Subcutaneous abdominal adipose tissue (tissue), 5 donors: Measurements from ENCODE around the gene ECHS1.
A peak's percentile ranks its signal among the peaks of the same experiment; 100 is the strongest.

ENCODE experiments used
- H3K27ac ChIP-seq: one replicate; pipeline ENCODE4 v1.7.0; 2013; ENCODE audit warnings: low read depth, mild to moderate bottlenecking, inconsistent platforms, low read length, moderate library complexity
- H3K27me3 ChIP-seq, 5 donors: one replicate each; pipeline ENCODE4 v1.7.0; 2013; ENCODE audit warnings: low read length in 5 of 5, inconsistent platforms in 1 of 5; ENCODE audit not compliant: control insufficient read depth in 5 of 5, insufficient read depth in 4 of 5
- H3K36me3 ChIP-seq, 5 donors: one replicate each; pipeline ENCODE4 v1.7.0; 2013; ENCODE audit warnings: low read length in 5 of 5; ENCODE audit not compliant: control insufficient read depth in 5 of 5, insufficient read depth in 5 of 5
- H3K4me1 ChIP-seq, 5 donors: one replicate each; pipeline ENCODE4 v1.7.0; 2013; ENCODE audit warnings: low read length in 5 of 5, mild to moderate bottlenecking in 3 of 5, moderate library complexity in 1 of 5; ENCODE audit not compliant: control insufficient read depth in 5 of 5, insufficient read depth in 5 of 5
- H3K4me3 ChIP-seq, 5 donors: one replicate each; pipeline ENCODE4 v1.7.0; 2013; ENCODE audit warnings: low read length in 5 of 5, low read depth in 1 of 5
- H3K9ac ChIP-seq, 5 donors: one replicate each; pipeline ENCODE4 v1.7.0; 2013; ENCODE audit warnings: low read length in 5 of 5, mild to moderate bottlenecking in 4 of 5, moderate library complexity in 3 of 5
- H3K9me3 ChIP-seq, 5 donors: one replicate each; pipeline ENCODE4 v1.7.0; 2013; ENCODE audit warnings: low read length in 5 of 5; ENCODE audit not compliant: control insufficient read depth in 5 of 5
- donor health status: healthy.
- donor health status: healthy.
- donor health status: healthy.
- donor health status: healthy.
- donor health status: healthy.

ECHS1 gene

GRCh38 chr10:133336577-133337369 is 36.4 kb downstream of the ECHS1 start, which contains the start of gene CALY:
CALY (minus strand) TSS chr10:133336896; CDS start chr10:133328989, 7,907 bp downstream.
- peaks cover 29 to 76% (median 51%) of the 10 kb centered on the region in 5 donors for H3K27me3 ChIP-seq
- H3K4me3 ChIP-seq = peak within 1 kb of the TSS in 1 of 5 donors; percentile 52
- H3K9ac ChIP-seq = no peak within 1 kb of the TSS
- no peaks in the 10 kb centered on the region for H3K9me3 ChIP-seq
- H3K4me1 ChIP-seq = peaks cover 0 to 25% (median 13%) of the 10 kb centered on the region in 5 donors
- no peaks in the 10 kb centered on the region for H3K36me3 ChIP-seq
- H3K27ac ChIP-seq = no peak within 1 kb of the TSS

- peaks cover 29 to 73% (median 51%) of the 10 kb centered on the region in 5 donors for H3K27me3 ChIP-seq
- H3K4me3 ChIP-seq = peak overlapping the region in 1 of 5 donors; percentile 52
- no peak overlapping the region for H3K9ac ChIP-seq
Measured at GRCh38 chr10:133336118-133336576, 37.0 kb downstream of the ECHS1 start.

GRCh38 chr10:133335246-133336117 is 37.7 kb downstream of the ECHS1 start:
- H3K9me3 ChIP-seq = no peaks in the 10 kb centered on the region
- peaks cover 0 to 25% (median 13%) of the 10 kb centered on the region in 5 donors for H3K4me1 ChIP-seq
- peaks cover 32 to 74% (median 51%) of the 10 kb centered on the region in 5 donors for H3K27me3 ChIP-seq
- peak overlapping the region in 3 of 5 donors; percentile 40 to 52 (median 41) for H3K4me3 ChIP-seq
- H3K27ac ChIP-seq = no peak overlapping the region
- no peaks in the 10 kb centered on the region for H3K36me3 ChIP-seq
- H3K9ac ChIP-seq = peak overlapping the region in 2 of 5 donors; percentile 39 to 42

More at GRCh38 chr10:133336118-133336576, 37.0 kb downstream of the ECHS1 start:
- Histone ChIP-seq H3K4me1 (peaks cover 0 to 25% (median 13%) of the 10 kb centered on the region in 5 donors), H3K36me3 (no peaks in the 10 kb centered on the region), H3K27ac (no peak overlapping the region), H3K9me3 (no peaks in the 10 kb centered on the region)

GRCh38 chr10:133334503-133335245 is 38.5 kb downstream of the ECHS1 start:
- Histone ChIP-seq H3K27ac (no peak overlapping the region), H3K4me3 (peak overlapping the region in 3 of 5 donors; percentile 40 to 52 (median 41)), H3K4me1 (peaks cover 0 to 28% (median 16%) of the 10 kb centered on the region in 5 donors), H3K9ac (no peak overlapping the region), H3K9me3 (no peaks in the 10 kb centered on the region), H3K27me3 (peaks cover 32 to 73% (median 47%) of the 10 kb centered on the region in 5 donors), H3K36me3 (no peaks in the 10 kb centered on the region)

- no peaks in the 10 kb centered on the region for H3K9me3 ChIP-seq
- peaks cover 0 to 28% (median 16%) of the 10 kb centered on the region in 5 donors for H3K4me1 ChIP-seq
- H3K27ac ChIP-seq = no peak overlapping the region
- H3K9ac ChIP-seq = no peak overlapping the region
- H3K27me3 ChIP-seq = peaks cover 33 to 72% (median 45%) of the 10 kb centered on the region in 5 donors
- H3K36me3 ChIP-seq = no peaks in the 10 kb centered on the region
- H3K4me3 ChIP-seq = no peak overlapping the region
Measured at GRCh38 chr10:133332936-133333699, 40.0 kb downstream of the ECHS1 start.

GRCh38 chr10:133329491-133330202 is 43.5 kb downstream of the ECHS1 start:
- Histone ChIP-seq H3K27me3 (peaks cover 45 to 70% (median 46%) of the 10 kb centered on the region in 5 donors), H3K4me1 (peaks cover 0 to 22% (median 18%) of the 10 kb centered on the region in 5 donors), H3K9ac (no peak overlapping the region), H3K36me3 (no peaks in the 10 kb centered on the region), H3K9me3 (no peaks in the 10 kb centered on the region), H3K27ac (no peak overlapping the region), H3K4me3 (peak overlapping the region in 2 of 5 donors; percentile 14 to 44)

GRCh38 chr10:133328358-133329343 is 44.5 kb downstream of the ECHS1 start:
- Histone ChIP-seq H3K27ac (no peak overlapping the region), H3K27me3 (peaks cover 41 to 66% (median 43%) of the 10 kb centered on the region in 5 donors), H3K36me3 (no peaks in the 10 kb centered on the region), H3K4me1 (peaks cover 0 to 21% (median 18%) of the 10 kb centered on the region in 5 donors), H3K4me3 (no peak overlapping the region), H3K9ac (no peak overlapping the region), H3K9me3 (no peaks in the 10 kb centered on the region)
